ENCODE data around the gene TMEM190.

- TF ChIP-seq POLR2A (IDR thresholded peaks at IDR 0.05), result no peak
- TF ChIP-seq CTCF (IDR thresholded peaks at IDR 0.05), result no peak
Measured at GRCh38 chr19:55382013-55382412, 5.4 kb downstream of the TMEM190 start.

All from heart left ventricle (tissue), 13 donors.